HepG2 (cell line): ENCODE measurements around the gene ABCC1. TPM values are rescaled to one million over a fixed set of nuclear protein-coding genes. Genes with fewer than 3 reads are reported as not detected.

Experiments
- ATAC-seq: fragments of 200-7000 bp; cut with Tn5 transposase; 3 replicates; pipeline ENCODE4 v1.9.1; 2020; ENCODE audit warnings: mild to moderate bottlenecking, moderate library complexity
- BruUV-seq: library from RNA; stranded (reverse); fragments of 400-500 nt; replicated peaks from 2 replicates; lab custom pipeline; 2021; lab: Mats Ljungman, UMichigan
- CTCF ChIA-PET: fragments of 300-600 bp; formaldehyde crosslinking; extraction: SDS; loops from one replicate; lab custom pipeline; 2021; ENCODE audit warnings: low total read pairs, inconsistent platforms, low intra/inter-chr PET ratio; lab: Yijun Ruan, JAX
- POLR2A ChIA-PET: fragments of 350-600 bp; sonication (Branson Sonifier 250); formaldehyde crosslinking; loops from one replicate; lab custom pipeline; 2020; ENCODE audit warnings: antibody characterized with exemption, inconsistent platforms; lab: Yijun Ruan, JAX
- DNase-seq: peaks from one replicate; pipeline ENCODE4 v3.0.0-alpha.2; 2015; ENCODE audit warnings: low spot score
- FAIRE-seq: peaks from 3 replicates; lab custom pipeline; 2011; peaks lifted over from hg19 to GRCh38; lab: Jason Lieb, UNC
- H2AFZ ChIP-seq: one replicate; pipeline ENCODE4 v1.6.1; 2011; ENCODE audit warnings: low read length, inconsistent platforms
- H3K27ac ChIP-seq: fragments of 300-600 bp; 3 replicates; pipeline ENCODE4 v1.8.0; 2011; ENCODE audit warnings: mixed run types, mild to moderate bottlenecking, mixed read lengths, low read length, inconsistent platforms; ENCODE audit not compliant: insufficient read depth; ENCODE audit errors: extremely low read length
- H3K27me3 ChIP-seq, 2 experiments: fragments of 200-600 bp in 1 of 2; 2 replicates in 1 of 2; 3 replicates in 1 of 2; pipeline versions ENCODE4 v1.6.0 to v1.8.0; 2011; ENCODE audit warnings: low read length in 2 of 2, mild to moderate bottlenecking in 2 of 2, moderate library complexity in 2 of 2, inconsistent platforms in 1 of 2; ENCODE audit not compliant: insufficient read depth in 2 of 2, control insufficient read depth in 1 of 2
- H3K36me3 ChIP-seq, 2 experiments: fragments of 200-600 bp in 1 of 2; replicated peaks in 1 of 2; 2 replicates in 1 of 2; 3 replicates in 1 of 2; pipeline versions ENCODE4 v1.5.1 to v1.8.0; 2011; ENCODE audit warnings: low read length in 2 of 2, inconsistent platforms in 1 of 2; ENCODE audit not compliant: insufficient read depth in 2 of 2, control insufficient read depth in 1 of 2
- H3K4me1 ChIP-seq: 2 replicates; pipeline ENCODE4 v1.5.1; 2012; ENCODE audit warnings: low read length, inconsistent platforms; ENCODE audit not compliant: insufficient read depth
- H3K4me2 ChIP-seq: 2 replicates; pipeline ENCODE4 v1.6.0; 2011; ENCODE audit warnings: low read depth, low read length, inconsistent platforms
- H3K4me3 ChIP-seq, 3 experiments: fragments of 200-600 bp in 1 of 3; sonication (generic), shearing (Covaris generic) in 1 of 3; replicated peaks in 1 of 3; 2 replicates each; pipeline ENCODE4 v1.5.1; 2011 to 2016; ENCODE audit warnings: low read length in 3 of 3, inconsistent platforms in 2 of 3, low read depth in 2 of 3, mild to moderate bottlenecking in 2 of 3, control low read depth in 1 of 3, mixed read lengths in 1 of 3; ENCODE audit not compliant: insufficient read depth in 1 of 3
- H3K79me2 ChIP-seq: one replicate; pipeline ENCODE4 v1.6.1; 2011; ENCODE audit warnings: low read length, inconsistent platforms; ENCODE audit not compliant: insufficient read depth
- H3K9ac ChIP-seq: 2 replicates; pipeline ENCODE4 v1.6.0; 2011; ENCODE audit warnings: mild to moderate bottlenecking, low read depth, low read length, inconsistent platforms; ENCODE audit not compliant: insufficient read depth
- H3K9me3 ChIP-seq: 2 replicates; pipeline ENCODE4 v1.5.1; 2012; ENCODE audit warnings: mild to moderate bottlenecking, low read length
- H4K20me1 ChIP-seq: 2 replicates; pipeline ENCODE4 v1.6.0; 2011; ENCODE audit warnings: inconsistent platforms, mild to moderate bottlenecking, low read length, moderate library complexity; ENCODE audit not compliant: insufficient read depth
- AGO2 ChIP-seq: fragments of 200-400 bp; formaldehyde crosslinking; optimal IDR thresholded peaks from 2 replicates; pipeline ENCODE3; 2017; ENCODE audit warnings: mild to moderate bottlenecking, low read depth, low read length, moderate library complexity
- BCL6 ChIP-seq: IDR thresholded peaks from 2 replicates; pipeline ENCODE4 v1.6.1; 2016; ENCODE audit warnings: missing genetic modification reagents, missing compliant biosample characterization
- CAMTA2 ChIP-seq: sonication (generic); formaldehyde crosslinking; IDR thresholded peaks from 2 replicates; pipeline ENCODE4 v1.4.0; 2020; ENCODE audit warnings: mild to moderate bottlenecking, missing genetic modification reagents, borderline replicate concordance
- HNF1B ChIP-seq: sonication (generic); formaldehyde crosslinking; IDR thresholded peaks from 2 replicates; pipeline ENCODE4 v1.5.1; 2020; ENCODE audit warnings: mild to moderate bottlenecking, moderate library complexity, missing genetic modification reagents
- KLF9 ChIP-seq: IDR thresholded peaks from 2 replicates; pipeline ENCODE4 v1.6.1; 2016; ENCODE audit warnings: low read depth
- NFE2L1 ChIP-seq: sonication (generic); formaldehyde crosslinking; IDR thresholded peaks from 2 replicates; pipeline ENCODE4 v1.4.0; 2020; ENCODE audit warnings: missing genetic modification reagents, mild to moderate bottlenecking, borderline replicate concordance
- ZBTB3 ChIP-seq: sonication (generic); formaldehyde crosslinking; IDR thresholded peaks from 2 replicates; pipeline ENCODE4 v1.4.0; 2020; ENCODE audit warnings: low read depth, mild to moderate bottlenecking, moderate library complexity, missing genetic modification reagents, borderline replicate concordance
- ZEB1 ChIP-seq: IDR thresholded peaks from 2 replicates; pipeline ENCODE4 v1.6.1; 2012; ENCODE audit warnings: mild to moderate bottlenecking, low read depth, inconsistent platforms; ENCODE audit not compliant: insufficient replicate concordance
- ZNF121 ChIP-seq: sonication (generic); formaldehyde crosslinking; IDR thresholded peaks from 2 replicates; pipeline ENCODE4 v1.5.0; 2020; ENCODE audit warnings: mild to moderate bottlenecking, missing genetic modification reagents
- ZNF20 ChIP-seq: sonication (generic); formaldehyde crosslinking; IDR thresholded peaks from 2 replicates; pipeline ENCODE4 v1.4.0; 2020; ENCODE audit warnings: mild to moderate bottlenecking, moderate library complexity, missing genetic modification reagents
- WGBS: methylation state at CpG from one replicate; pipeline ENCODE4 v1.1.6; 2017; ENCODE audit warnings: low lambda C conversion rate; 5-methylcytosine and 5-hydroxymethylcytosine counted together
- in situ Hi-C: cut with HindIII; loops from 2 replicates; pipeline ENCODE4 v1.10.0; 2017; ENCODE audit warnings: low pct_unique_long_range_greater_than_20kb; ENCODE audit not compliant: extremely low pct_ligation_motif_present
- intact Hi-C: fragments of 100-400 bp; cut with micrococcal nuclease; formaldehyde crosslinking; loops from one replicate; pipeline ENCODE4 v1.10.0; 2022; ENCODE audit not compliant: unreplicated experiment
- polyA plus RNA-seq, 8 experiments: library from polyadenylated mRNA; depleted of rRNA in 3 of 8; stranded (reverse) in 7 of 8; unstranded in 1 of 8; fragments of >200 nt; fragmentation: Illumina TruSeq in 4 of 8; extraction: Trizol in 4 of 8; gene quantifications; 2 replicates each; pipeline versions ENCODE4 v1.2.1 to v1.2.3, GENCODE V29; 2011 to 2016; ENCODE audit warnings: low read depth in 4 of 8, missing spikeins in 1 of 8, mixed read lengths in 1 of 8; ENCODE audit not compliant: insufficient read depth in 1 of 8
- total RNA-seq, 5 experiments: library from RNA; depleted of rRNA; stranded (reverse); fragments of >200 nt; fragmentation: Illumina TruSeq; extraction: Trizol; gene quantifications; 2 replicates each; pipeline ENCODE4 v1.2.3, GENCODE V29; 2016; ENCODE audit warnings: low read depth in 1 of 5
- TF ChIP-seq, protein P1 (sequence below), 2 experiments: sonication (generic) in 1 of 2; formaldehyde crosslinking in 1 of 2; IDR thresholded peaks; 2 replicates each; pipeline versions ENCODE4 v1.5.1 to v1.6.1; 2011 to 2020; ENCODE audit warnings: borderline replicate concordance in 1 of 2, low read depth in 1 of 2, low read length in 1 of 2, mild to moderate bottlenecking in 1 of 2, missing genetic modification reagents in 1 of 2, moderate library complexity in 1 of 2

The ABCC1 gene
- total and polyA plus RNA-seq, 2 of the 13 experiments (the other 11 are each of a cell fraction or from before 2014, with no cell fraction given): 13.0 to 30.6 TPM

DNA sequence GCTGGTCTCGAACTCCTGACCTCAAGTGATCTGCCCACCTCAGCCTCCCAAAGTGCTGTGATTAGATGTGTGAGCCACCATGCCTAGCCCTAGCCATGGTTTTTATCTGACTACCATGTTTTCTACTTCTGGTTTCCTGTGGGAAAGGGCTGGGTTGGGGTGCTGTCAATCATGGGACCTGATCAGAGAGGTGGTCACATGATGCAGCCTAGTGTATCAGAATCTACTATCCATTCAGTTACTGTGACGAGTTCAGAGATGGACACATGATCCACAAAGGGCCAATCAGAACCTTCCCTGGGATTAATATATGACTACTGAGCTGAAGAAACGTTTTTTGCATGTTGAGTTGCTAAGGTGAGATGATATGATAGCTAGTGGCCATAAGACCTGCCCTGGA, 214.8 kb downstream of the ABCC1 start:
- DNase-seq (no peak), FAIRE-seq (no peak), ATAC-seq (no peak)
- no peaks in the 10 kb centered on the region for H3K27me3 ChIP-seq
- H3K4me3 ChIP-seq: no peak overlapping the region
- in situ Hi-C loops: no loop called here
- no peak overlapping the region for H2AFZ ChIP-seq
- H3K4me1 ChIP-seq: no peaks in the 10 kb centered on the region
- H3K36me3 ChIP-seq: peaks cover 74 to 95% of the 10 kb centered on the region in 2 experiments
- 85% methylated on average over 3 of the region's 3 CpGs for WGBS
- no peak overlapping the region for H3K4me2 ChIP-seq
- peaks cover 7% of the 10 kb centered on the region; the same call in 1 of the 2 replicates for H3K9me3 ChIP-seq
- intact Hi-C loops: no loop called here
- H4K20me1 ChIP-seq: no peaks in the 10 kb centered on the region
- POLR2A ChIA-PET: interaction anchor here (0.5 to 1.3 kb wide), 2 partner anchors 11 to 17 kb away, joined by 3 read pairs; no protein-coding TSS in a partner anchor
- no peak for TF ChIP-seq HNF1B (CRISPR knock-in tag)
- TF ChIP-seq, protein P1, sequence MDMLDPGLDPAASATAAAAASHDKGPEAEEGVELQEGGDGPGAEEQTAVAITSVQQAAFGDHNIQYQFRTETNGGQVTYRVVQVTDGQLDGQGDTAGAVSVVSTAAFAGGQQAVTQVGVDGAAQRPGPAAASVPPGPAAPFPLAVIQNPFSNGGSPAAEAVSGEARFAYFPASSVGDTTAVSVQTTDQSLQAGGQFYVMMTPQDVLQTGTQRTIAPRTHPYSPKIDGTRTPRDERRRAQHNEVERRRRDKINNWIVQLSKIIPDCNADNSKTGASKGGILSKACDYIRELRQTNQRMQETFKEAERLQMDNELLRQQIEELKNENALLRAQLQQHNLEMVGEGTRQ (IDR thresholded peaks at IDR 0.05; ENCODE audit: low read depth, low read length): peak; percentile 26; the same call in 1 of the 2 replicates
- TF ChIP-seq, protein P1 (CRISPR knock-in tag; IDR thresholded peaks at IDR 0.05; ENCODE audit: borderline replicate concordance): no peak
- no peak overlapping the region for H3K9ac ChIP-seq
- BruUV-seq: no TSS peak
- H3K79me2 ChIP-seq: no peaks in the 10 kb centered on the region
- CTCF ChIA-PET: no interaction called here
- no peak overlapping the region for H3K27ac ChIP-seq

- ChIA-PET CTCF (no interaction called here), POLR2A (no interaction called here)
- 83% methylated on average over 7 of the region's 7 CpGs for WGBS
- Histone ChIP-seq H3K4me2 (no peak overlapping the region), H3K4me3 (no peak overlapping the region), H4K20me1 (no peaks in the 10 kb centered on the region), H3K79me2 (no peaks in the 10 kb centered on the region), H3K9ac (no peak overlapping the region), H3K36me3 (peaks cover 77 to 94% of the 10 kb centered on the region in 2 experiments), H3K4me1 (no peaks in the 10 kb centered on the region), H3K27ac (no peak overlapping the region), H3K9me3 (no peaks in the 10 kb centered on the region), H2AFZ (no peak overlapping the region), H3K27me3 (no peaks in the 10 kb centered on the region)
- no peak for FAIRE-seq
- no peak for DNase-seq
- in situ Hi-C loops: no loop called here
- intact Hi-C loops: no loop called here
- no peak for ATAC-seq
- BruUV-seq: no TSS peak
- no peak for TF ChIP-seq ZBTB3
- TF ChIP-seq NFE2L1 (CRISPR knock-in tag): no peak
- no peak for TF ChIP-seq ZEB1
- no peak for TF ChIP-seq CAMTA2 (CRISPR knock-in tag)
- peak; percentile 93 for TF ChIP-seq ZNF121
- no peak for TF ChIP-seq BCL6 (CRISPR knock-in tag)
- peak; percentile 5 for TF ChIP-seq AGO2
- no peak for TF ChIP-seq ZNF20 (CRISPR knock-in tag)
- TF ChIP-seq KLF9 (CRISPR knock-in tag): no peak
Observed at GRCh38 chr16:16166085-16166484, 216.7 kb downstream of the ABCC1 start.
